Measurements from ENCODE around the gene KLHL9.

GRCh38 chr9:21362287-21362686, 27.1 kb upstream of the KLHL9 start:
- TF ChIP-seq ETS1 (CRISPR knock-in tag; IDR thresholded peaks at IDR 0.05) (no peak), RAD21 (CRISPR knock-in tag; IDR thresholded peaks at IDR 0.05) (no peak), NONO (IDR thresholded peaks at IDR 0.05) (no peak), NONO (CRISPR knock-in tag; conservative IDR thresholded peaks at IDR 0.05) (no peak), EP300 (IDR thresholded peaks at IDR 0.05; ENCODE audit: low read depth in 2 of 2, low read length in 2 of 2) (no peak), EP300 (CRISPR knock-in tag; IDR thresholded peaks at IDR 0.05; ENCODE audit: borderline replicate concordance) (no peak), FOXM1 (CRISPR knock-in tag; IDR thresholded peaks at IDR 0.05) (no peak), ZBTB7A (CRISPR knock-in tag; IDR thresholded peaks at IDR 0.05) (no peak), EZH2 (conservative IDR thresholded peaks at IDR 0.05; ENCODE audit: low read depth, low read length) (no peak), ZNF263 (CRISPR knock-in tag; IDR thresholded peaks at IDR 0.05) (no peak), ZNF557 (CRISPR knock-in tag; IDR thresholded peaks at IDR 0.05) (no peak)

Data from HepG2 (cell line).